Tibial artery (tissue), 4 donors: ENCODE data around the gene ZNF580.

Source experiments
- DNase-seq, 2 donors: peaks; one replicate each; pipeline ENCODE4 v3.0.0-alpha.2; 2019
- H3K27ac ChIP-seq, 2 donors: fragments of 200-600 bp; sonication (generic) in 1 of 2; 1 replicate in 1 of 2; 2 replicates in 1 of 2; pipeline ENCODE4 v1.5.1; 2018 to 2019; ENCODE audit warnings: mild to moderate bottlenecking in 1 of 2
- H3K27me3 ChIP-seq, 2 donors: fragments of 200-600 bp; sonication (generic) in 1 of 2; one replicate each; pipeline versions ENCODE4 v1.5.1 to v1.6.0; 2016 to 2019
- H3K36me3 ChIP-seq, 3 donors: fragments of 200-600 bp; sonication (generic) in 2 of 3; one replicate each; pipeline ENCODE4 v1.5.1; 2016 to 2019; ENCODE audit warnings: mild to moderate bottlenecking in 2 of 3
- H3K4me1 ChIP-seq, 4 donors: fragments of 200-600 bp; sonication (generic) in 2 of 4; 1 replicate in 3 of 4; 2 replicates in 1 of 4; pipeline ENCODE4 v1.5.1; 2016 to 2019
- H3K4me3 ChIP-seq, 2 donors: fragments of 200-600 bp; sonication (generic) in 1 of 2; 1 replicate in 1 of 2; 2 replicates in 1 of 2; pipeline ENCODE4 v1.5.1; 2018 to 2019; ENCODE audit warnings: mild to moderate bottlenecking in 2 of 2
- H3K9me3 ChIP-seq, 3 donors: fragments of 200-600 bp; sonication (generic) in 1 of 3; one replicate each; pipeline ENCODE4 v1.5.1; 2016 to 2019
- CTCF ChIP-seq, 2 experiments: fragments of 200-600 bp in 1 of 2; fragments of 450-650 bp in 1 of 2; IDR thresholded peaks; one replicate each; pipeline ENCODE4 v1.5.1; 2017 to 2019; ENCODE audit warnings: antibody characterized with exemption in 2 of 2, mild to moderate bottlenecking in 1 of 2, moderate library complexity in 1 of 2
- intact Hi-C: fragments of 100-400 bp; cut with DNase I; formaldehyde crosslinking; loops from one replicate; pipeline ENCODE4 v1.15.0; 2023; ENCODE audit warnings: low total_unique reads

The ZNF580 gene

GRCh38 chr19:55632463-55632834 lies 8.4 kb upstream of the ZNF580 start:
- H3K9me3 ChIP-seq: no peaks in the 10 kb centered on the region
- H3K36me3 ChIP-seq: no peaks in the 10 kb centered on the region
- H3K4me1 ChIP-seq: peaks cover 5 to 24% (median 23%) of the 10 kb centered on the region in 4 donors
- intact Hi-C loops: loop anchor here (5.0 to 10.0 kb wide), 2 partner anchors 35 to 228 kb away; partner anchors contain the start of genes FIZ1 and UBE2S
- peak; percentile 86 to 98 for DNase-seq
- peak; percentile 81 to 90 for TF ChIP-seq CTCF (IDR thresholded peaks at IDR 0.05)
- H3K4me3 ChIP-seq: no peak overlapping the region
- peak overlapping the region in 1 of 2 donors; percentile 35 for H3K27ac ChIP-seq
- H3K27me3 ChIP-seq: no peaks in the 10 kb centered on the region

DNA sequence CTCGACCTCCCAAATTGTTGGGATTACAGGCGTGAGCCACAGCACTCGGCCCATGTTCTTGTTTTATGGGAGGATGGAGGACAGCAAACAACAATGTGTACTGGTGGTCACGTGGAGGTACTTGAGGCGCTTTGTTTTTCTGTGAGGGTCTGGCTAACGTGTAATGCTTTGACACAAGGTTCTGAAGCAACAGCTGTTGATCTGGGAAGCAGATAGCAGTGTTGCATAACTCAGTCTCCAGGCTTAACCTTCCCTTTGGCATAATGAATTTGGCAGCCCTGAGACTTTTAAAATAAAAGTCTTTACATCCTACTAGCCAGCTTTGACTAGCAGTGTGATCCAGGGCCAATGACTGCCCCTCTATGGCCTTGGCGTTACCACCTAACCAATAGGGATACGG lies 6.9 kb upstream of the ZNF580 start:
- DNase-seq: no peak
- no peak for TF ChIP-seq CTCF (IDR thresholded peaks at IDR 0.05)
- intact Hi-C loops: loop anchor here (5.0 to 10.0 kb wide), 2 partner anchors 37 to 229 kb away; partner anchors contain the start of genes FIZ1 and UBE2S
- H3K27me3 ChIP-seq: no peaks in the 10 kb centered on the region
- H3K36me3 ChIP-seq: peaks cover 0 to 6% (median 0%) of the 10 kb centered on the region in 3 donors
- peaks cover 5 to 38% (median 31%) of the 10 kb centered on the region in 4 donors for H3K4me1 ChIP-seq
- H3K27ac ChIP-seq: peak overlapping the region in 1 of 2 donors; percentile 100
- H3K9me3 ChIP-seq: no peaks in the 10 kb centered on the region
- no peak overlapping the region for H3K4me3 ChIP-seq

GRCh38 chr19:55635334-55635717 lies 5.5 kb upstream of the ZNF580 start:
- H3K9me3 ChIP-seq: no peaks in the 10 kb centered on the region
- peak overlapping the region; percentile 95 to 99 for H3K4me3 ChIP-seq
- no peak for TF ChIP-seq CTCF (IDR thresholded peaks at IDR 0.05)
- peak overlapping the region; percentile 99 to 100 for H3K27ac ChIP-seq
- intact Hi-C loops: loop anchor here (10.0 kb wide), 1 partner anchor 231 kb away; the partner anchor contains the start of gene UBE2S
- DNase-seq: no peak
- peaks cover 5 to 53% (median 44%) of the 10 kb centered on the region in 4 donors for H3K4me1 ChIP-seq
- H3K27me3 ChIP-seq: no peaks in the 10 kb centered on the region
- peaks cover 0 to 6% (median 0%) of the 10 kb centered on the region in 3 donors for H3K36me3 ChIP-seq

DNA sequence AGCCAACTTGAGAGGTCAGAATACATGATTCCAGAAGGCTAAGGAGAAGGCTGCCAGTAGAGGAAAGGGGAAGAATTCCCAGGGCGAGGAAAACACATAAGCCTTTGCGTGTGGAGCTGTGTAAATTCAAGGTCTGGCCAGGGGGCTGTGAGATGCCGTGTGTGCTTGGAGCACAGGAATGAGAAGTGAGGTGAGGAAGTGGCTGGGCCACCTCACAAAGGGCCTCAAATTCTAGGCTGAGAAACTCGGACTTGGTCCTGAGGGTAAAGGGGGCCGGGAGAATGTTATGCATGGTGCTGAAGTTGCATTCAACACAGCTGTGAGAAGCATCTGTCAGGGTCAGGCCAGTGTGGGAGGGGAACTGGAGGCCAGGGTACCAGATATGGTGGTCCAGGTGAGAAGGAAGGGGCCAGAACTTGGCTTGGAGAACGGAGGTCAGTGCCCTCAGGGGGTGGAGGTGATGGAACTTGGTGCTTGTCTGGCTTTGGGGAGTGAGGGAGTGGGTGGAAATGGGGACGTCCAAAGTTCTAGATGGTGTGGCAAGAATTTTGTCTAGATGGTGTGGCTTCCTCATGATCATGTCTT lies 4.9 kb upstream of the ZNF580 start:
- Histone ChIP-seq H3K9me3 (no peaks in the 10 kb centered on the region), H3K36me3 (peaks cover 0 to 6% (median 0%) of the 10 kb centered on the region in 3 donors), H3K4me1 (peaks cover 5 to 56% (median 47%) of the 10 kb centered on the region in 4 donors), H3K27ac (peak overlapping the region; percentile 99 to 100), H3K4me3 (peak overlapping the region; percentile 95 to 99), H3K27me3 (no peaks in the 10 kb centered on the region)
- intact Hi-C loops: loop anchor here (10.0 kb wide), 1 partner anchor 231 kb away; the partner anchor contains the start of gene UBE2S
- no peak for TF ChIP-seq CTCF (IDR thresholded peaks at IDR 0.05)
- no peak for DNase-seq

- Histone ChIP-seq H3K4me3 (peak overlapping the region in 1 of 2 donors; percentile 95), H3K27ac (peak overlapping the region in 1 of 2 donors; percentile 100), H3K4me1 (peaks cover 5 to 60% (median 51%) of the 10 kb centered on the region in 4 donors), H3K9me3 (no peaks in the 10 kb centered on the region), H3K36me3 (peaks cover 0 to 6% (median 0%) of the 10 kb centered on the region in 3 donors), H3K27me3 (no peaks in the 10 kb centered on the region)
- TF ChIP-seq CTCF (IDR thresholded peaks at IDR 0.05): no peak
- intact Hi-C loops: loop anchor here (10.0 kb wide), 1 partner anchor 232 kb away; the partner anchor contains the start of gene UBE2S
- DNase-seq: no peak
These were observed 4.1 kb upstream of the ZNF580 start for GRCh38 chr19:55636723-55637122.
